Measurements from ENCODE around the gene RGS19.
"Not testable (repeated sequence)": the region's sequence is repeated elsewhere in the genome, so short reads cannot be mapped to it uniquely, and the experiment has no call there.

Gene RGS19

GRCh38 chr20:64095455-64095854, 16.1 kb upstream of the RGS19 start:
- DNase-seq (ENCODE audit: low read depth in 2 of 2), result no peak

GRCh38 chr20:64093013-64093503, 13.7 kb upstream of the RGS19 start:
- no peak for DNase-seq (ENCODE audit: low read depth in 2 of 2)

GRCh38 chr20:64092258-64093012, 13.1 kb upstream of the RGS19 start:
- no peak for DNase-seq (ENCODE audit: low read depth in 2 of 2)

- DNase-seq (ENCODE audit: low read depth in 2 of 2), result no peak
These were observed 12.5 kb upstream of the RGS19 start for GRCh38 chr20:64091770-64092169.

- DNase-seq (ENCODE audit: low read depth in 2 of 2), result no peak
These were observed 12.0 kb upstream of the RGS19 start for GRCh38 chr20:64091340-64091739.

- DNase-seq (ENCODE audit: low read depth in 2 of 2), result no peak
These were observed 10.8 kb upstream of the RGS19 start for GRCh38 chr20:64090165-64090564.

- DNase-seq (ENCODE audit: low read depth in 2 of 2), result not testable (repeated sequence)
These were observed 9.3 kb upstream of the RGS19 start for GRCh38 chr20:64088586-64088985.

GRCh38 chr20:64087226-64087825, 8.0 kb upstream of the RGS19 start:
- DNase-seq (ENCODE audit: low read depth in 2 of 2), result not testable (repeated sequence)

GRCh38 chr20:64086801-64087200, 7.5 kb upstream of the RGS19 start:
- DNase-seq (ENCODE audit: low read depth in 2 of 2), result no peak

- no peak for DNase-seq (ENCODE audit: low read depth in 2 of 2)
These were observed 5.4 kb upstream of the RGS19 start for GRCh38 chr20:64084685-64085152.

GRCh38 chr20:64083804-64084684, 4.7 kb upstream of the RGS19 start, which contains the start of gene LKAAEAR1:
Gene LKAAEAR1 (minus strand): TSS chr20:64084398. CDS start chr20:64084219, 179 bp downstream.
- DNase-seq (ENCODE audit: low read depth in 2 of 2), result no peak

GRCh38 chr20:64083378-64083803, 4.1 kb upstream of the RGS19 start:
- peak; percentile 50 to 61 for DNase-seq (ENCODE audit: low read depth in 2 of 2)

GRCh38 chr20:64082820-64083377, 3.6 kb upstream of the RGS19 start:
- DNase-seq (ENCODE audit: low read depth in 2 of 2), result no peak

- DNase-seq (ENCODE audit: low read depth in 2 of 2), result no peak
These were observed 2.9 kb upstream of the RGS19 start for GRCh38 chr20:64082126-64082731.

GRCh38 chr20:64081624-64081964, 2.3 kb upstream of the RGS19 start:
- DNase-seq (ENCODE audit: low read depth in 2 of 2), result no peak

GRCh38 chr20:64080813-64081623, 1.7 kb upstream of the RGS19 start:
- DNase-seq (ENCODE audit: low read depth in 2 of 2), result no peak

GRCh38 chr20:64080013-64080812, 895 bp upstream of the RGS19 start, which contains the start of gene OPRL1:
Gene OPRL1 (plus strand): TSS chr20:64080082. CDS start chr20:64092721, 12,639 bp downstream.
- no peak for DNase-seq (ENCODE audit: low read depth in 2 of 2)

GRCh38 chr20:64078934-64079272, 415 bp downstream of the RGS19 start:
- DNase-seq (ENCODE audit: low read depth in 2 of 2), result no peak

- no peak for DNase-seq (ENCODE audit: low read depth in 2 of 2)
These were observed 1.3 kb downstream of the RGS19 start for GRCh38 chr20:64077876-64078551.
